Activated CD8-positive, alpha-beta memory T cell treated with anti-CD3 and anti-CD28 coated beads, Interleukin-2, amount 10 ng/mL, durations not matched to agents 7 days and 5 days (primary cell): ENCODE results near the gene DCD. TPM values are rescaled to one million over a fixed set of nuclear protein-coding genes. Genes with fewer than 3 reads are reported as not detected.

Experiments
- ATAC-seq: fragments of 150-1000 bp; cut with Tn5 transposase; one replicate; pipeline ENCODE4 v1.10.0; 2021; ENCODE audit warnings: moderate library complexity
- CTCF ChIA-PET: fragments of 350-600 bp; sonication (Branson Sonifier 250); formaldehyde crosslinking; loops from one replicate; lab custom pipeline; 2021; ENCODE audit warnings: antibody characterized with exemption; lab: Charles Lee
- DNase-seq: peaks from one replicate; pipeline ENCODE4 v3.0.0-alpha.2; 2020
- H3K27ac Mint-ChIP-seq: one replicate; pipeline ENCODE4 v1.8.0; 2021; ENCODE audit warnings: mild to moderate bottlenecking, mixed read lengths
- H3K27me3 Mint-ChIP-seq: one replicate; pipeline ENCODE4 v1.8.0; 2021; ENCODE audit warnings: mixed read lengths
- H3K36me3 Mint-ChIP-seq: one replicate; pipeline ENCODE4 v1.8.0; 2021; ENCODE audit warnings: mild to moderate bottlenecking, mixed read lengths
- H3K4me1 Mint-ChIP-seq: one replicate; pipeline ENCODE4 v1.8.0; 2021; ENCODE audit warnings: mixed read lengths
- H3K4me3 Mint-ChIP-seq: one replicate; pipeline ENCODE4 v1.8.0; 2021; ENCODE audit warnings: mild to moderate bottlenecking, moderate library complexity, mixed read lengths
- H3K9me3 Mint-ChIP-seq: one replicate; pipeline ENCODE4 v1.8.0; 2022; ENCODE audit warnings: low read depth, mixed read lengths
- total RNA-seq, 2 experiments: library from RNA; stranded (reverse); gene quantifications; one replicate each; pipeline ENCODE4 v1.2.3, GENCODE V29; 2021

Gene DCD
- total RNA-seq, 2 experiments from 2014 or later = not detected

GRCh38 chr12:54595471-54595870, 52.7 kb downstream of the DCD start:
- H3K27me3 Mint-ChIP-seq = peaks cover 28% of the 10 kb centered on the region
- no peaks in the 10 kb centered on the region for H3K36me3 Mint-ChIP-seq
- CTCF ChIA-PET = interaction anchor here (1.1 to 3.9 kb wide), 4 partner anchors 9 to 67 kb away, joined by 3 to 29 read pairs (median 10); no protein-coding TSS in a partner anchor
- no peaks in the 10 kb centered on the region for H3K4me1 Mint-ChIP-seq
- no peak overlapping the region for H3K4me3 Mint-ChIP-seq
- H3K9me3 Mint-ChIP-seq = no peaks in the 10 kb centered on the region
- ATAC-seq = no peak
- H3K27ac Mint-ChIP-seq = no peak overlapping the region
- DNase-seq = no peak

Other genes with a start within 250 kb of the DCD start
- 10 to 100 TPM; 13.2 to 37.6 TPM for gene ITGA5, start 229.1 kb downstream of the DCD start, total RNA-seq
- gene GTSF1, start 174.8 kb downstream of the DCD start, total RNA-seq = 10 to 100 TPM; 10.0 to 13.2 TPM
- 100 to 1,000 TPM; 132 to 133 TPM for gene NCKAP1L, start 150.6 kb downstream of the DCD start, total RNA-seq
- gene PDE1B, start 98.8 kb downstream of the DCD start, total RNA-seq = 10 to 100 TPM; 10.6 to 14.3 TPM
- not detected for gene PPP1R1A, start 59.7 kb downstream of the DCD start, total RNA-seq
- not detected for gene LACRT, start 13.5 kb downstream of the DCD start, total RNA-seq
- not detected for gene MUCL1, start 206.2 kb upstream of the DCD start, total RNA-seq